ENCODE measurements around the gene HIPK3. TPM values are rescaled to one million over a fixed set of nuclear protein-coding genes. Genes with fewer than 3 reads are reported as not detected.

Gene HIPK3
- total RNA-seq, 1 donor from 2014 or later = 100 TPM

DNA sequence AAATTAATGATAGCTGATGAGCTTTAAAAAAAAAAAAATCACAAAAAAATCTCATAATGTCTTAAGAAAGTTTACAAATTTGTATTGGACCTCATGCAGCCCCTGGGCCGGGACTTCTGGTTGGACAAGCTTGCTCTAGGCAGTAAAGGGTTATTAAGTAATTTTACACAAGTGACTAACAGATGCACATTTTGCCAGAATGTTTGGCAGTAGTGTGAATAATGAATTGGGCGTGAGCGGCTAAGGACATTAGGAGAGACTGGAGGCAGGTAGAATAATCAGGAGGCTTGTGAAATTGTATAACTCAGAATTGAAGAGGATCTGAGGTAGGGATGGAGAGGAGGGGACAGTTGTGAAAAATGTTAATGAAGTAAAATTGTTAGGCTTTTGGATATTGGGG lies 77.4 kb downstream of the HIPK3 start:
- Histone ChIP-seq H3K27me3 (ENCODE audit: control insufficient read depth, insufficient read depth, low read length) (no peaks in the 10 kb centered on the region), H3K4me3 (ENCODE audit: low read depth, low read length) (no peak overlapping the region), H3K36me3 (ENCODE audit: control insufficient read depth, insufficient read depth, low read length) (peaks cover 3% of the 10 kb centered on the region)
- no peak for TF ChIP-seq CTCF (IDR thresholded peaks at IDR 0.05; ENCODE audit: insufficient read depth, low read length, severe bottlenecking)
- FAIRE-seq = no peak
- peak; percentile 21 for DNase-seq (ENCODE audit: low read depth)

GRCh38 chr11:33339247-33339646 lies 82.1 kb downstream of the HIPK3 start:
- Histone ChIP-seq H3K4me3 (ENCODE audit: low read depth, low read length) (no peak overlapping the region), H3K36me3 (ENCODE audit: control insufficient read depth, insufficient read depth, low read length) (peaks cover 3% of the 10 kb centered on the region), H3K27me3 (ENCODE audit: control insufficient read depth, insufficient read depth, low read length) (no peaks in the 10 kb centered on the region)
- TF ChIP-seq CTCF (IDR thresholded peaks at IDR 0.05; ENCODE audit: insufficient read depth, low read length, severe bottlenecking) = no peak
- FAIRE-seq (no peak), DNase-seq (ENCODE audit: low read depth) (no peak)

DNA sequence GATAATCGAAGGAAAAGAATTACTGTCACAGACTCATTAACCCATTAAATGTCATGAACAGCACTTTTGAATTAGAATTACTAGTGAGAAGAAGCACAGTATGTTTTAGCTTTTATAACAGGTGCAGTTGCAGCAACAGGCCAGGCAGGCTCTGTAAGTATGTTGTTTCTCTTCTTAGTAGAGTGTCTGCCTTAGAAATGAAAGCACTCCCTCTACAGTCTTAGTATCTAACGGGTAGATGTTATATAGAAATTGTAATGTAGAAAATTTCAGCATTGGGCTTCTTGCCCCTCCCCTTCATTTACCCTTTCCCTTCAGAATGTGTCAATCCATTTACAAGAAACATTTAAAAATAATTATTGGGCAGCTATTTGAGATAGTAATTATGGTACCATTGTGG lies 87.4 kb downstream of the HIPK3 start:
- DNase-seq (ENCODE audit: low read depth) (no peak), FAIRE-seq (no peak)
- no peak for TF ChIP-seq CTCF (IDR thresholded peaks at IDR 0.05; ENCODE audit: insufficient read depth, low read length, severe bottlenecking)
- no peak overlapping the region for H3K4me3 ChIP-seq (ENCODE audit: low read depth, low read length)
- H3K27me3 ChIP-seq (ENCODE audit: control insufficient read depth, insufficient read depth, low read length) = no peaks in the 10 kb centered on the region
- peaks cover 11% of the 10 kb centered on the region for H3K36me3 ChIP-seq (ENCODE audit: control insufficient read depth, insufficient read depth, low read length)

DNA sequence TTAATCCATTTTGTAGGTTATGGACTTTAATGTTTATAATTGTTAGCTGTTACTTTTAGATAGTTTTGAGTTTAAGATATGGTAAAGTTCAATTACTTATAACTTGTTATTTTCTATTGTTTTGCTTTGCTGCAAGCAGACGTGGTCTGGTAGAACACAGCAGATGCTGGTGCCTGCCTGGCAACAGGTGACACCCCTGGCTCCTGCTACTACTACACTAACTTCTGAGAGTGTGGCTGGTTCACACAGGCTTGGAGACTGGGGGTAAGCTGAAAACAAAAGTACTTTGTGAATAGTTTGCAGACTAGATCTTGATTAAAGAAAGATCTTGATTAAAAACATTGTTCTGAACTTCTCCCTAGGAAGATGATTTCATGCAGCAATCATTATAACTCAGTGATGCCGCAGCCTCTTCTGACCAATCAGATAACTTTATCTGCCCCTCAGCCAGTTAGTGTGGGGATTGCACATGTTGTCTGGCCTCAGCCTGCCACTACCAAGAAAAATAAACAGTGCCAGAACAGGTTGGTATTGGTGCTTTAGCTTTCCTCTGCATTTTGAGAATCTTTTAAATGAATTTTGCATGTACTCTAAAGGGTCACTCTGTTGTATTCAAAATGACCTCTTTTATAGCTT lies 90.4 kb downstream of the HIPK3 start:
- FAIRE-seq (no peak), DNase-seq (ENCODE audit: low read depth) (no peak)
- no peak for TF ChIP-seq CTCF (IDR thresholded peaks at IDR 0.05; ENCODE audit: insufficient read depth, low read length, severe bottlenecking)
- H3K4me3 ChIP-seq (ENCODE audit: low read depth, low read length) = no peak overlapping the region
- peaks cover 13% of the 10 kb centered on the region for H3K36me3 ChIP-seq (ENCODE audit: control insufficient read depth, insufficient read depth, low read length)
- no peaks in the 10 kb centered on the region for H3K27me3 ChIP-seq (ENCODE audit: control insufficient read depth, insufficient read depth, low read length)

GRCh38 chr11:33350287-33350686 lies 93.1 kb downstream of the HIPK3 start:
- H3K27me3 ChIP-seq (ENCODE audit: control insufficient read depth, insufficient read depth, low read length) = no peaks in the 10 kb centered on the region
- no peak overlapping the region for H3K4me3 ChIP-seq (ENCODE audit: low read depth, low read length)
- FAIRE-seq (no peak), DNase-seq (ENCODE audit: low read depth) (no peak)
- TF ChIP-seq CTCF (IDR thresholded peaks at IDR 0.05; ENCODE audit: insufficient read depth, low read length, severe bottlenecking) = no peak
- H3K36me3 ChIP-seq (ENCODE audit: control insufficient read depth, insufficient read depth, low read length) = peaks cover 17% of the 10 kb centered on the region
